GM23248 (cell line): ENCODE measurements around the gene MYO9A.

Experiments used
- EZH2 ChIP-seq: fragments of 200-600 bp; sonication (generic); IDR thresholded peaks from 2 replicates; pipeline ENCODE4 v1.6.1; 2018; ENCODE audit warnings: antibody characterized with exemption, mild to moderate bottlenecking; ENCODE audit not compliant: insufficient read depth, poor library complexity, severe bottlenecking
- EZH2phosphoT487 ChIP-seq: fragments of 200-600 bp; sonication (generic); IDR thresholded peaks from 2 replicates; pipeline ENCODE4 v1.6.1; 2018; ENCODE audit warnings: antibody characterized with exemption, moderate library complexity, mild to moderate bottlenecking, low read depth; ENCODE audit not compliant: insufficient read depth

GRCh38 chr15:72133211-72133610 is 15.3 kb upstream of the MYO9A start:
- TF ChIP-seq EZH2 (no peak), EZH2phosphoT487 (no peak)
